NCI-H2081 treated with DMSO at 0.1 percent for 48 hours (cell line): ENCODE data around the gene COX6B2.

ENCODE experiments used
- DNase-seq: peaks from one replicate; lab custom pipeline; 2025; lab: John Stamatoyannopoulos, UW

The COX6B2 gene

GRCh38 chr19:55383279-55384130 is 29.0 kb upstream of the COX6B2 start:
- DNase-seq = no peak

GRCh38 chr19:55382522-55383054 is 28.1 kb upstream of the COX6B2 start:
- no peak for DNase-seq

- no peak for DNase-seq
These were observed 27.5 kb upstream of the COX6B2 start for GRCh38 chr19:55382013-55382412.

GRCh38 chr19:55379174-55379573 is 24.7 kb upstream of the COX6B2 start:
- DNase-seq = no peak

GRCh38 chr19:55377356-55378131 is 23.0 kb upstream of the COX6B2 start:
- no peak for DNase-seq

GRCh38 chr19:55376241-55376933 is 21.9 kb upstream of the COX6B2 start, which contains the start of gene TMEM190:
Gene TMEM190, plus strand, starts transcription at chr19:55376826. Its CDS starts 28 bp downstream, at chr19:55376854.
- no peak for DNase-seq

- DNase-seq = no peak
These were observed 19.7 kb upstream of the COX6B2 start for GRCh38 chr19:55373993-55374757.

GRCh38 chr19:55373306-55373992 is 18.9 kb upstream of the COX6B2 start:
- no peak for DNase-seq

- DNase-seq = no peak
These were observed 18.0 kb upstream of the COX6B2 start for GRCh38 chr19:55372316-55373081.

- DNase-seq = no peak
These were observed 15.9 kb upstream of the COX6B2 start, which contains the start of gene IL11 for GRCh38 chr19:55370305-55370988. Gene IL11, minus strand, starts transcription at chr19:55370463. Its CDS starts 153 bp downstream, at chr19:55370310.

- no peak for DNase-seq
These were observed 15.3 kb upstream of the COX6B2 start for GRCh38 chr19:55369653-55370304.

- DNase-seq = no peak
These were observed 14.4 kb upstream of the COX6B2 start for GRCh38 chr19:55368701-55369563.

GRCh38 chr19:55368106-55368505 is 13.6 kb upstream of the COX6B2 start:
- DNase-seq = no peak

- DNase-seq = no peak
These were observed 12.3 kb upstream of the COX6B2 start for GRCh38 chr19:55366790-55367189.

- DNase-seq = no peak
These were observed 11.4 kb upstream of the COX6B2 start for GRCh38 chr19:55365964-55366363.

- DNase-seq = no peak
These were observed 10.7 kb upstream of the COX6B2 start for GRCh38 chr19:55365245-55365644.

- no peak for DNase-seq
These were observed 8.6 kb upstream of the COX6B2 start, which contains the start of gene GARIN5B for GRCh38 chr19:55362990-55363716. Gene GARIN5B, minus strand, starts transcription at chr19:55363260. Its CDS starts 194 bp downstream, at chr19:55363066.
